SU-DHL-6 (cell line): ENCODE measurements around the gene HNRNPCL1.

ENCODE experiments used
- H2AFZ ChIP-seq: fragments of 200-600 bp; sonication (generic); 2 replicates; pipeline ENCODE4 v1.6.1; 2014; ENCODE audit warnings: low read depth, mild to moderate bottlenecking, moderate library complexity, mixed read lengths, antibody characterized with exemption, low read length; ENCODE audit not compliant: severe bottlenecking
- H3F3A ChIP-seq: fragments of 200-600 bp; shearing (Covaris generic); 2 replicates; pipeline ENCODE4 v1.6.0; 2016; ENCODE audit warnings: antibody characterized with exemption, mild to moderate bottlenecking; ENCODE audit not compliant: insufficient read depth
- H3K27ac ChIP-seq: fragments of 200-600 bp; sonication (generic); 2 replicates; pipeline ENCODE4 v1.5.1; 2016; ENCODE audit warnings: low read depth, mild to moderate bottlenecking, low read length, moderate library complexity, mixed read lengths
- H3K27me3 ChIP-seq: fragments of 200-600 bp; sonication (generic), shearing (Covaris generic); 2 replicates; pipeline ENCODE4 v1.6.0; 2014; ENCODE audit warnings: mild to moderate bottlenecking, low read length
- H3K36me3 ChIP-seq: fragments of 200-600 bp; sonication (generic); 2 replicates; pipeline ENCODE4 v1.6.1; 2014; ENCODE audit warnings: mild to moderate bottlenecking, low read length, mixed read lengths
- H3K4me2 ChIP-seq: fragments of 300-600, 200-600 bp; shearing (Covaris generic), sonication (generic); 2 replicates; pipeline ENCODE4 v1.6.0; 2014; ENCODE audit warnings: low read length, low read depth, mild to moderate bottlenecking; ENCODE audit not compliant: poor library complexity, severe bottlenecking
- H3K4me3 ChIP-seq: fragments of 200-600 bp; sonication (generic); 2 replicates; pipeline ENCODE4 v1.5.1; 2014; ENCODE audit warnings: antibody characterized with exemption, low read length, mild to moderate bottlenecking, mixed read lengths; ENCODE audit not compliant: insufficient read depth, poor library complexity, severe bottlenecking
- H3K79me2 ChIP-seq: fragments of 200-600 bp; sonication (generic); 2 replicates; pipeline ENCODE4 v1.6.1; 2014; ENCODE audit warnings: mild to moderate bottlenecking, low read length, moderate library complexity; ENCODE audit not compliant: insufficient read depth
- H3K9ac ChIP-seq: fragments of 200-600 bp; sonication (generic); 2 replicates; pipeline ENCODE4 v1.7.0; 2014; ENCODE audit warnings: mild to moderate bottlenecking, low read length
- H3K9me2 ChIP-seq: fragments of 200-600 bp; sonication (generic); replicated peaks from 2 replicates; pipeline ENCODE4 v1.6.1; 2014; ENCODE audit warnings: low read length; ENCODE audit not compliant: insufficient read depth
- H3K9me3 ChIP-seq: fragments of 200-600 bp; sonication (generic); 2 replicates; pipeline ENCODE4 v1.6.1; 2014; ENCODE audit warnings: low read length, mixed read lengths; ENCODE audit not compliant: insufficient read depth
- H4K20me1 ChIP-seq: fragments of 200-600 bp; sonication (generic); 2 replicates; pipeline ENCODE4 v1.6.1; 2014; ENCODE audit warnings: low read depth, mild to moderate bottlenecking, antibody characterized with exemption, low read length, moderate library complexity, mixed read lengths
- CTCF ChIP-seq: fragments of 200-600 bp; sonication (generic); IDR thresholded peaks from one replicate; pipeline ENCODE4 v1.5.1; 2017; ENCODE audit warnings: antibody characterized with exemption, mild to moderate bottlenecking, low read length, moderate library complexity; ENCODE audit not compliant: insufficient read depth, poor library complexity, severe bottlenecking
- EZH2phosphoT487 ChIP-seq: fragments of 200-600 bp; sonication (generic), shearing (Covaris generic); conservative IDR thresholded peaks from 2 replicates; pipeline ENCODE4 v1.6.1; 2018; ENCODE audit warnings: mild to moderate bottlenecking, antibody characterized with exemption, low read length, moderate library complexity, mixed read lengths

Gene HNRNPCL1

GRCh38 chr1:12810691-12811408 lies 37.7 kb downstream of the HNRNPCL1 start:
- Histone ChIP-seq H3K36me3 (no peaks in the 10 kb centered on the region), H3K27ac (no peak overlapping the region), H3K79me2 (no peaks in the 10 kb centered on the region), H3F3A (no peaks in the 10 kb centered on the region), H3K4me2 (no peak overlapping the region), H3K9me3 (no peaks in the 10 kb centered on the region), H3K27me3 (no peaks in the 10 kb centered on the region), H3K9ac (no peak overlapping the region), H3K4me3 (no peak overlapping the region), H4K20me1 (no peaks in the 10 kb centered on the region), H2AFZ (no peak overlapping the region), H3K9me2 (no peaks in the 10 kb centered on the region)
- no peak for TF ChIP-seq CTCF
- TF ChIP-seq EZH2phosphoT487: no peak

GRCh38 chr1:12809933-12810332 lies 38.6 kb downstream of the HNRNPCL1 start:
- Histone ChIP-seq H3K9me2 (no peaks in the 10 kb centered on the region), H3K27ac (no peak overlapping the region), H3K4me2 (no peak overlapping the region), H2AFZ (no peak overlapping the region), H3K9ac (no peak overlapping the region), H3K4me3 (no peak overlapping the region), H3K9me3 (no peaks in the 10 kb centered on the region), H3K36me3 (no peaks in the 10 kb centered on the region), H3K79me2 (no peaks in the 10 kb centered on the region), H3F3A (no peaks in the 10 kb centered on the region), H4K20me1 (no peaks in the 10 kb centered on the region), H3K27me3 (no peaks in the 10 kb centered on the region)
- no peak for TF ChIP-seq CTCF
- TF ChIP-seq EZH2phosphoT487: no peak

- no peak for TF ChIP-seq EZH2phosphoT487
- no peak for TF ChIP-seq CTCF
Observed at GRCh38 chr1:12799730-12800129, 48.8 kb downstream of the HNRNPCL1 start.

More at GRCh38 chr1:12799730-12800129, 48.8 kb downstream of the HNRNPCL1 start:
- H3K4me2 ChIP-seq: no peak overlapping the region
- no peak overlapping the region for H3K27ac ChIP-seq
- no peaks in the 10 kb centered on the region for H3K36me3 ChIP-seq
- H3F3A ChIP-seq: no peaks in the 10 kb centered on the region
- H3K9ac ChIP-seq: no peak overlapping the region
- no peaks in the 10 kb centered on the region for H4K20me1 ChIP-seq
- no peaks in the 10 kb centered on the region for H3K9me3 ChIP-seq
- no peaks in the 10 kb centered on the region for H3K79me2 ChIP-seq
- no peaks in the 10 kb centered on the region for H3K27me3 ChIP-seq
- no peak overlapping the region for H2AFZ ChIP-seq
- no peak overlapping the region for H3K4me3 ChIP-seq
- no peaks in the 10 kb centered on the region for H3K9me2 ChIP-seq
